SU-DHL-6 (cell line): ENCODE data around the gene HACE1.

Source experiments
- H2AFZ ChIP-seq: fragments of 200-600 bp; sonication (generic); 2 replicates; pipeline ENCODE4 v1.6.1; 2014; ENCODE audit warnings: low read depth, mild to moderate bottlenecking, moderate library complexity, mixed read lengths, antibody characterized with exemption, low read length; ENCODE audit not compliant: severe bottlenecking
- H3F3A ChIP-seq: fragments of 200-600 bp; shearing (Covaris generic); 2 replicates; pipeline ENCODE4 v1.6.0; 2016; ENCODE audit warnings: antibody characterized with exemption, mild to moderate bottlenecking; ENCODE audit not compliant: insufficient read depth
- H3K27ac ChIP-seq: fragments of 200-600 bp; sonication (generic); 2 replicates; pipeline ENCODE4 v1.5.1; 2016; ENCODE audit warnings: low read depth, mild to moderate bottlenecking, low read length, moderate library complexity, mixed read lengths
- H3K27me3 ChIP-seq: fragments of 200-600 bp; sonication (generic), shearing (Covaris generic); 2 replicates; pipeline ENCODE4 v1.6.0; 2014; ENCODE audit warnings: mild to moderate bottlenecking, low read length
- H3K36me3 ChIP-seq: fragments of 200-600 bp; sonication (generic); 2 replicates; pipeline ENCODE4 v1.6.1; 2014; ENCODE audit warnings: mild to moderate bottlenecking, low read length, mixed read lengths
- H3K4me2 ChIP-seq: fragments of 300-600, 200-600 bp; shearing (Covaris generic), sonication (generic); 2 replicates; pipeline ENCODE4 v1.6.0; 2014; ENCODE audit warnings: low read length, low read depth, mild to moderate bottlenecking; ENCODE audit not compliant: poor library complexity, severe bottlenecking
- H3K4me3 ChIP-seq: fragments of 200-600 bp; sonication (generic); 2 replicates; pipeline ENCODE4 v1.5.1; 2014; ENCODE audit warnings: antibody characterized with exemption, low read length, mild to moderate bottlenecking, mixed read lengths; ENCODE audit not compliant: insufficient read depth, poor library complexity, severe bottlenecking
- H3K79me2 ChIP-seq: fragments of 200-600 bp; sonication (generic); 2 replicates; pipeline ENCODE4 v1.6.1; 2014; ENCODE audit warnings: mild to moderate bottlenecking, low read length, moderate library complexity; ENCODE audit not compliant: insufficient read depth
- H3K9ac ChIP-seq: fragments of 200-600 bp; sonication (generic); 2 replicates; pipeline ENCODE4 v1.7.0; 2014; ENCODE audit warnings: mild to moderate bottlenecking, low read length
- H3K9me2 ChIP-seq: fragments of 200-600 bp; sonication (generic); replicated peaks from 2 replicates; pipeline ENCODE4 v1.6.1; 2014; ENCODE audit warnings: low read length; ENCODE audit not compliant: insufficient read depth
- H3K9me3 ChIP-seq: fragments of 200-600 bp; sonication (generic); 2 replicates; pipeline ENCODE4 v1.6.1; 2014; ENCODE audit warnings: low read length, mixed read lengths; ENCODE audit not compliant: insufficient read depth
- H4K20me1 ChIP-seq: fragments of 200-600 bp; sonication (generic); 2 replicates; pipeline ENCODE4 v1.6.1; 2014; ENCODE audit warnings: low read depth, mild to moderate bottlenecking, antibody characterized with exemption, low read length, moderate library complexity, mixed read lengths
- EZH2phosphoT487 ChIP-seq: fragments of 200-600 bp; sonication (generic), shearing (Covaris generic); conservative IDR thresholded peaks from 2 replicates; pipeline ENCODE4 v1.6.1; 2018; ENCODE audit warnings: mild to moderate bottlenecking, antibody characterized with exemption, low read length, moderate library complexity, mixed read lengths
- TF ChIP-seq, protein P1 (sequence below): fragments of 200-600 bp; sonication (generic); IDR thresholded peaks from one replicate; pipeline ENCODE4 v1.5.1; 2017; ENCODE audit warnings: antibody characterized with exemption, mild to moderate bottlenecking, low read length, moderate library complexity; ENCODE audit not compliant: insufficient read depth, poor library complexity, severe bottlenecking

HACE1 gene

DNA sequence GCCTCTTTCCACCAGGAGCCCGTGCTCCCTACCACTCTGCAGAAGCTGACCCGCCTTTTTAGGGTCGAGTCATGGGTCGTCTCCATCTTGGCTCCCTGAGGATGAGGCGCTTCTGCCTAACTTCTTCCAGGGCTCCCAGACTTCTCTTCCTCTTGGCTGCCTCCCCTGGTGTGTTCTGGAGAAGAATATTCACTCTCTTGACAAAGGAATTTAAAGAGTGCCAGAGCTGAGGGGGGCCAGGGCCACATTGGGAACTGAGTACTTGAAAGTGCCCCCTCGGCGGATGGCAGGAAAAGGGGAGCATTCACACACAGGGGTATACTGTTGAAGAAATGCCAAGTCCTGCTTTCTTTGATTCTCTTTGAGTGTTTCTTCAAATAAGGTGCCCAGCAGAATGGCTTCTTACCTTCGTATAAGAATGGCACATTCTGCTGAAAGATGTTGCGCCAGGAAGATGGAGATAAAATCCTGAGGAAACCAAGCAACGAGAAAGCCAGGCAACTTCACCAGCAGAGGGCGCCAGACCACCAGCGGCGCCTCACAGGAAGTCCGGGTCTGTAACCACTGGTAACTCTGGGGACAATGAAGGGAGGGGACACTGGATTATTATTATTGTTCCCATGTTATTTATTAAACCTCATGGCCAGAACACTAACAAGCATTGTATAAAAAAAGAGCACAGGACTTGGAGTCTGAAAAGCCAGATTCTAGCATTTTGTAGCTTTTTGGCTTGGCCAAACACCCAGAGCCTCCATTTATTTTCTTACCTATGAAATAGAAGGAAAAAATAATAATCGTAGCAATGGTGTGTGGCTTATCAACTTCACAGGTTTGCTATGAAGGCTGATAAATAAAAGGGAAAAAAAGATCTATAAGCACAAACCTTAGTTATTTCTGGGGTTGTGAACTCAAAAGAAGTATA lies 176.7 kb downstream of the HACE1 start:
- Histone ChIP-seq H3K9me3 (no peaks in the 10 kb centered on the region), H2AFZ (peak overlapping the region; percentile 64), H3K27ac (no peak overlapping the region), H4K20me1 (no peaks in the 10 kb centered on the region), H3K4me3 (no peak overlapping the region), H3K4me2 (no peak overlapping the region), H3K27me3 (no peaks in the 10 kb centered on the region), H3K9me2 (no peaks in the 10 kb centered on the region), H3K36me3 (no peaks in the 10 kb centered on the region), H3K79me2 (no peaks in the 10 kb centered on the region), H3K9ac (no peak overlapping the region), H3F3A (no peaks in the 10 kb centered on the region)
- TF ChIP-seq, protein P1, sequence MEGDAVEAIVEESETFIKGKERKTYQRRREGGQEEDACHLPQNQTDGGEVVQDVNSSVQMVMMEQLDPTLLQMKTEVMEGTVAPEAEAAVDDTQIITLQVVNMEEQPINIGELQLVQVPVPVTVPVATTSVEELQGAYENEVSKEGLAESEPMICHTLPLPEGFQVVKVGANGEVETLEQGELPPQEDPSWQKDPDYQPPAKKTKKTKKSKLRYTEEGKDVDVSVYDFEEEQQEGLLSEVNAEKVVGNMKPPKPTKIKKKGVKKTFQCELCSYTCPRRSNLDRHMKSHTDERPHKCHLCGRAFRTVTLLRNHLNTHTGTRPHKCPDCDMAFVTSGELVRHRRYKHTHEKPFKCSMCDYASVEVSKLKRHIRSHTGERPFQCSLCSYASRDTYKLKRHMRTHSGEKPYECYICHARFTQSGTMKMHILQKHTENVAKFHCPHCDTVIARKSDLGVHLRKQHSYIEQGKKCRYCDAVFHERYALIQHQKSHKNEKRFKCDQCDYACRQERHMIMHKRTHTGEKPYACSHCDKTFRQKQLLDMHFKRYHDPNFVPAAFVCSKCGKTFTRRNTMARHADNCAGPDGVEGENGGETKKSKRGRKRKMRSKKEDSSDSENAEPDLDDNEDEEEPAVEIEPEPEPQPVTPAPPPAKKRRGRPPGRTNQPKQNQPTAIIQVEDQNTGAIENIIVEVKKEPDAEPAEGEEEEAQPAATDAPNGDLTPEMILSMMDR: peak; percentile 97
- no peak for TF ChIP-seq EZH2phosphoT487

DNA sequence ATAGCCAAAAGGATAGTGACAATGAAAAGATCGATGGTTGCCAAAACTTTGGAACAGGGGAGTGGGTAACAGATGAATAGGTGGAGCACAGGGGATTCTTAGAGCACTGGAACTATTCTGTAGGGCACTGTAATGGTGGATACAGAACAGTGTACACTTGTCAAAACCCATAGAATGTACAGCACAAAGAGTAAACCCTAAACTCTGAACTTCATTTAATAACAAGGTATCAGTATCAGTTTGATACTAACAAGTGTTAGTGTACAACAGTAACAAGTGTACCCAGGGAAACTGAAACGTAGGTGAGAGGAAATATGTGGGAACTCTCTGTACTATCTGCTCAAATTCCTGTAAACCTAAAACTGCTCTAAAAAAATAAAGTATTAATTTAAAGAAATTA lies 179.2 kb downstream of the HACE1 start:
- TF ChIP-seq EZH2phosphoT487: no peak
- TF ChIP-seq, protein P1: no peak
- H3K4me2 ChIP-seq: no peak overlapping the region
- H2AFZ ChIP-seq: no peak overlapping the region
- no peaks in the 10 kb centered on the region for H3K27me3 ChIP-seq
- no peaks in the 10 kb centered on the region for H3K9me3 ChIP-seq
- no peaks in the 10 kb centered on the region for H3K9me2 ChIP-seq
- no peak overlapping the region for H3K9ac ChIP-seq
- no peaks in the 10 kb centered on the region for H3K36me3 ChIP-seq
- no peak overlapping the region for H3K27ac ChIP-seq
- no peaks in the 10 kb centered on the region for H3F3A ChIP-seq
- no peaks in the 10 kb centered on the region for H3K79me2 ChIP-seq
- no peaks in the 10 kb centered on the region for H4K20me1 ChIP-seq
- H3K4me3 ChIP-seq: no peak overlapping the region

DNA sequence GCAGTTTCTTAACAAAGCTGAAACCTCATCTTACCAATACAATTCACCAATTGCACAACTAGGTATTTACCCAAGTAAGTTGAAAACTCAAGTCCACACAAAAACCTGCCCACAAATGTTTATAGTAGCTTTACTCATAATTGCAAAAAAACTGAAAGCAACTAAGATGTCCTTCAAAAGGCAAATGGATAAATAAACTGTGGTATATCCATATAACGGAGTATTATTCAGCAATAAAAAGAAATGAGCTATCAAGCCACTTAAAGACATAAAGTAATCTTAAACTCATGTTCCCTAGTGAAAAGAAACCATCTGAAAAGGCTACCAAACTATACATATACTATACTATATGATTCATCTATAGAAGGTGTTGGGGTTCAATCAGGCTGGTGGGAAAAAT lies 179.7 kb downstream of the HACE1 start:
- Histone ChIP-seq H3K27me3 (no peaks in the 10 kb centered on the region), H3F3A (no peaks in the 10 kb centered on the region), H4K20me1 (no peaks in the 10 kb centered on the region)

More for the DNA sequence above, 179.7 kb downstream of the HACE1 start:
- no peaks in the 10 kb centered on the region for H3K36me3 ChIP-seq
- H3K4me2 ChIP-seq: no peak overlapping the region
- H3K27ac ChIP-seq: no peak overlapping the region
- H3K9ac ChIP-seq: no peak overlapping the region
- no peaks in the 10 kb centered on the region for H3K9me2 ChIP-seq
- no peaks in the 10 kb centered on the region for H3K79me2 ChIP-seq
- H2AFZ ChIP-seq: no peak overlapping the region
- TF ChIP-seq, protein P1: no peak
- no peak for TF ChIP-seq EZH2phosphoT487
- H3K4me3 ChIP-seq: no peak overlapping the region
- no peaks in the 10 kb centered on the region for H3K9me3 ChIP-seq
